ENCODE measurements around the gene SERPIND1. TPM values are rescaled to one million over a fixed set of nuclear protein-coding genes. Genes with fewer than 3 reads are reported as not detected.

Gene SERPIND1
- total RNA-seq, 1 donor from 2014 or later: not detected

GRCh38 chr22:20783844-20784723 is 10.2 kb downstream of the SERPIND1 start:
- H3K9me3 Mint-ChIP-seq: no peaks in the 10 kb centered on the region
- DNase-seq (ENCODE audit: low spot score in 2 of 2, unreplicated experiment in 2 of 2): no peak

GRCh38 chr22:20785415-20785814 is 11.5 kb downstream of the SERPIND1 start:
- no peaks in the 10 kb centered on the region for H3K4me1 Mint-ChIP-seq
- no peaks in the 10 kb centered on the region for H3K36me3 Mint-ChIP-seq
- H3K9me3 Mint-ChIP-seq: no peaks in the 10 kb centered on the region
- H3K4me3 Mint-ChIP-seq: no peak overlapping the region
- DNase-seq (ENCODE audit: low spot score in 2 of 2, unreplicated experiment in 2 of 2): no peak
- no peak for TF ChIP-seq CTCF (IDR thresholded peaks at IDR 0.05; ENCODE audit: unreplicated experiment)
- no peaks in the 10 kb centered on the region for H3K27me3 Mint-ChIP-seq (ENCODE audit: low read depth)
- H3K27ac Mint-ChIP-seq: no peak overlapping the region

More at GRCh38 chr22:20783844-20784723, 10.2 kb downstream of the SERPIND1 start:
- Mint-ChIP-seq H3K4me1 (peaks cover 4% of the 10 kb centered on the region), H3K27me3 (ENCODE audit: low read depth) (no peaks in the 10 kb centered on the region), H3K27ac (no peak overlapping the region), H3K4me3 (no peak overlapping the region), H3K36me3 (no peaks in the 10 kb centered on the region)
- no peak for TF ChIP-seq CTCF (IDR thresholded peaks at IDR 0.05; ENCODE audit: unreplicated experiment)

- no peak overlapping the region for H3K27ac Mint-ChIP-seq
- TF ChIP-seq CTCF (IDR thresholded peaks at IDR 0.05; ENCODE audit: unreplicated experiment): no peak
- no peaks in the 10 kb centered on the region for H3K27me3 Mint-ChIP-seq (ENCODE audit: low read depth)
- no peaks in the 10 kb centered on the region for H3K4me1 Mint-ChIP-seq
- peaks cover 5% of the 10 kb centered on the region for H3K36me3 Mint-ChIP-seq
- H3K9me3 Mint-ChIP-seq: no peaks in the 10 kb centered on the region
- H3K4me3 Mint-ChIP-seq: no peak overlapping the region
- no peak for DNase-seq (ENCODE audit: low spot score in 2 of 2, unreplicated experiment in 2 of 2)
Observed at GRCh38 chr22:20786048-20786447, 12.1 kb downstream of the SERPIND1 start.

- H3K9me3 Mint-ChIP-seq: no peaks in the 10 kb centered on the region
- no peaks in the 10 kb centered on the region for H3K4me1 Mint-ChIP-seq
- H3K4me3 Mint-ChIP-seq: no peak overlapping the region
- H3K36me3 Mint-ChIP-seq: peaks cover 8% of the 10 kb centered on the region
- TF ChIP-seq CTCF (IDR thresholded peaks at IDR 0.05; ENCODE audit: unreplicated experiment): no peak
- H3K27me3 Mint-ChIP-seq (ENCODE audit: low read depth): no peaks in the 10 kb centered on the region
- DNase-seq (ENCODE audit: low spot score in 2 of 2, unreplicated experiment in 2 of 2): no peak
- no peak overlapping the region for H3K27ac Mint-ChIP-seq
Observed at GRCh38 chr22:20786536-20786979, 12.6 kb downstream of the SERPIND1 start.

- no peaks in the 10 kb centered on the region for H3K4me1 Mint-ChIP-seq
- no peak overlapping the region for H3K4me3 Mint-ChIP-seq
- DNase-seq (ENCODE audit: low spot score in 2 of 2, unreplicated experiment in 2 of 2): no peak
- no peak overlapping the region for H3K27ac Mint-ChIP-seq
- peaks cover 10% of the 10 kb centered on the region for H3K36me3 Mint-ChIP-seq
- no peaks in the 10 kb centered on the region for H3K9me3 Mint-ChIP-seq
- TF ChIP-seq CTCF (IDR thresholded peaks at IDR 0.05; ENCODE audit: unreplicated experiment): no peak
- H3K27me3 Mint-ChIP-seq (ENCODE audit: low read depth): no peaks in the 10 kb centered on the region
Observed at GRCh38 chr22:20787223-20787622, 13.3 kb downstream of the SERPIND1 start.

Data from mesothelial cell of epicardium (in vitro differentiated cells).